WI38 (cell line): ENCODE data around the gene ARHGEF28.

ENCODE experiments used
- H3K4me3 ChIP-seq: 2 replicates; pipeline ENCODE4 v1.5.1; 2011; ENCODE audit warnings: low read depth, mild to moderate bottlenecking, control low read depth, low read length
- TF ChIP-seq, protein P1 (sequence below): IDR thresholded peaks from 2 replicates; pipeline ENCODE4 v1.5.1; 2012; ENCODE audit warnings: low read depth, mild to moderate bottlenecking, control low read depth, low read length

Gene ARHGEF28, protein sequence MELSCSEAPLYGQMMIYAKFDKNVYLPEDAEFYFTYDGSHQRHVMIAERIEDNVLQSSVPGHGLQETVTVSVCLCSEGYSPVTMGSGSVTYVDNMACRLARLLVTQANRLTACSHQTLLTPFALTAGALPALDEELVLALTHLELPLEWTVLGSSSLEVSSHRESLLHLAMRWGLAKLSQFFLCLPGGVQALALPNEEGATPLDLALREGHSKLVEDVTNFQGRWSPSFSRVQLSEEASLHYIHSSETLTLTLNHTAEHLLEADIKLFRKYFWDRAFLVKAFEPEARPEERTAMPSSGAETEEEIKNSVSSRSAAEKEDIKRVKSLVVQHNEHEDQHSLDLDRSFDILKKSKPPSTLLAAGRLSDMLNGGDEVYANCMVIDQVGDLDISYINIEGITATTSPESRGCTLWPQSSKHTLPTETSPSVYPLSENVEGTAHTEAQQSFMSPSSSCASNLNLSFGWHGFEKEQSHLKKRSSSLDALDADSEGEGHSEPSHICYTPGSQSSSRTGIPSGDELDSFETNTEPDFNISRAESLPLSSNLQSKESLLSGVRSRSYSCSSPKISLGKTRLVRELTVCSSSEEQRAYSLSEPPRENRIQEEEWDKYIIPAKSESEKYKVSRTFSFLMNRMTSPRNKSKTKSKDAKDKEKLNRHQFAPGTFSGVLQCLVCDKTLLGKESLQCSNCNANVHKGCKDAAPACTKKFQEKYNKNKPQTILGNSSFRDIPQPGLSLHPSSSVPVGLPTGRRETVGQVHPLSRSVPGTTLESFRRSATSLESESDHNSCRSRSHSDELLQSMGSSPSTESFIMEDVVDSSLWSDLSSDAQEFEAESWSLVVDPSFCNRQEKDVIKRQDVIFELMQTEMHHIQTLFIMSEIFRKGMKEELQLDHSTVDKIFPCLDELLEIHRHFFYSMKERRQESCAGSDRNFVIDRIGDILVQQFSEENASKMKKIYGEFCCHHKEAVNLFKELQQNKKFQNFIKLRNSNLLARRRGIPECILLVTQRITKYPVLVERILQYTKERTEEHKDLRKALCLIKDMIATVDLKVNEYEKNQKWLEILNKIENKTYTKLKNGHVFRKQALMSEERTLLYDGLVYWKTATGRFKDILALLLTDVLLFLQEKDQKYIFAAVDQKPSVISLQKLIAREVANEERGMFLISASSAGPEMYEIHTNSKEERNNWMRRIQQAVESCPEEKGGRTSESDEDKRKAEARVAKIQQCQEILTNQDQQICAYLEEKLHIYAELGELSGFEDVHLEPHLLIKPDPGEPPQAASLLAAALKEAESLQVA (N-terminal part only)

DNA sequence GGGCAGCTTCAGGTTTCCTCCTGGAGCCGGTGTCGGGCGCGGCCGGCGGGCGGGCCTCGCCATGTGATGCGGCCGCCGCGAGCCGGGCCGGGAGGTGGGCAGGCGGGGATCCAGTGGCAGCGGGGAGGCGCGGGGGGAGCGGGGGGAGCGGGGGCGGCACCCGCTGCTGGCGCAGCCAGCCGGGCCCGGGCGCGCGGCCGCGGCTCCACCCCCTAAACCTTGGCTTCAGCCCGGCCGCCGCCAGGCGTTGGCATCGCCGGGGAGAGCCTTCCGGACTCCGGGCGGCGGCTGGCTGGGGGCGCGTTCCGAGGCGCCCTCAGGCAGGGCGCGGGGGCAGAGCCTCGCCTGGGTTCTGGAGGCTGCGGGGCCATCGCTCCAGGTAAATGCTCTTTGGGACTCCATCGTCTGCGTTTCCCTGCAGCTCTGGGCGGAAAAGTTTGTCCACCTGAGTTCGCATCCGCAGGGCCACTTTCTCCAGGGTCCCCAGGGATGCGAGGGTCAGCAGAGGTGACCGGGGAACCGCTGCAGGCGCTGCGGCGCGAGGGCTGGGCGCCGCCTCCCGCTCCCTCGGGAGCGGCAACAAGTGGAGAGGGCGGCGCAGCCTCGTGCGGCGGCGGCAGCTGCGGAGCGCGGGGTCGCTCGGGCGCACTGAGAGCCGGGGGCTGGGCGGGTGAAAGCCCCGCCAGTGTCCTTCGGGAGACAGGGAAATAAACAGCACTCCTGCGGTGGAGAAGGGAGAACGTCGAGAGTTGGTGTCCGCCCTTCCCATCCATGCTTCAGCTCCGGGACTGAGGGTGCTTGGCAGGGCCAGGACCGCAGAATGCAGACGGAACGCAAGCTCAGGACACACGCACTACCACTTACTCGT is at the start of gene ARHGEF28:
Gene ARHGEF28, plus strand, starts transcription at position 253 of the 868 bp plus-strand sequence. CDS start 58,656 bp downstream, outside the sequence.
- H3K4me3 ChIP-seq: peak within 1 kb of the TSS; percentile 94
- TF ChIP-seq, protein P1, sequence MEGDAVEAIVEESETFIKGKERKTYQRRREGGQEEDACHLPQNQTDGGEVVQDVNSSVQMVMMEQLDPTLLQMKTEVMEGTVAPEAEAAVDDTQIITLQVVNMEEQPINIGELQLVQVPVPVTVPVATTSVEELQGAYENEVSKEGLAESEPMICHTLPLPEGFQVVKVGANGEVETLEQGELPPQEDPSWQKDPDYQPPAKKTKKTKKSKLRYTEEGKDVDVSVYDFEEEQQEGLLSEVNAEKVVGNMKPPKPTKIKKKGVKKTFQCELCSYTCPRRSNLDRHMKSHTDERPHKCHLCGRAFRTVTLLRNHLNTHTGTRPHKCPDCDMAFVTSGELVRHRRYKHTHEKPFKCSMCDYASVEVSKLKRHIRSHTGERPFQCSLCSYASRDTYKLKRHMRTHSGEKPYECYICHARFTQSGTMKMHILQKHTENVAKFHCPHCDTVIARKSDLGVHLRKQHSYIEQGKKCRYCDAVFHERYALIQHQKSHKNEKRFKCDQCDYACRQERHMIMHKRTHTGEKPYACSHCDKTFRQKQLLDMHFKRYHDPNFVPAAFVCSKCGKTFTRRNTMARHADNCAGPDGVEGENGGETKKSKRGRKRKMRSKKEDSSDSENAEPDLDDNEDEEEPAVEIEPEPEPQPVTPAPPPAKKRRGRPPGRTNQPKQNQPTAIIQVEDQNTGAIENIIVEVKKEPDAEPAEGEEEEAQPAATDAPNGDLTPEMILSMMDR: no peak

DNA sequence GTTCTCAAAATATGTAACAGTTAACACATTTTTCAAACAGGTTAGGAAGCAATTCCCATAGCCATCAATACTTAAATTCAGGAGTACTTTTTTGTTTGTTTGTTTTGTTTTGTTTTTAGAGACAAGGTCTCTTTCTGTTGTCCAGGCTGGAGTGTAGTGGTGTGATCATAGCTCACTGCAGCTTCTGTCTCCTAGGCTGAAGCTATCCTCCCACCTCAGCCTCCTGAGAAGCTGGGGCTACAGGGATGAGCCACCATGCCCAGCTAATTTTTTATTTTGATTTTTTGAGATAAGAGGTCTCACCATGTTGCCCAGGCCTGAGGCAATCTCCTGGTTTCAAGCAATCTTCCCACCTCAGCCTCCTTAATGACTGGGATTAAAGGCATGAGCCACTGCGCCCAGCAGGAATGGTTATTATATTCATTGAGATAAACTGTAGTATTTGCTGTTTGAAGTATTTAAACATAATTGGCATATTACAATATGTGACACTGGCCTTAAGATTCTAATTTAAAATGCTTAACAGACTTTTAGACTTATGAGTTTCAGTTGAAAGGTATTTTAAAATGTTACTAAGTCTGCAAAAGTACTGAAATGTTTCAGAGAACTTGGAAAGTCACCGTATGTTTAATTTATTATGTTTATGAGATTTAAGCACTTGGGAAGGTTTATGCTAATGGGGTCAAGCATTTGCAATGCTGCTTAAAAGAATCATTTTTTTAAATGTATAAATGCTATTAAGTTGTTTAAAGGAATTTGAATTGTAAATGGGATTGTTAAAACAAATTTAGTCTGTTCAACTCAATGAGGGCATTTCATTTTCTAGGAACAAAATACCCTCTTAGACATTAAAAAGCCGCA is 43.5 kb upstream of the ARHGEF28 start:
- no peak overlapping the region for H3K4me3 ChIP-seq
- TF ChIP-seq, protein P1: no peak

DNA sequence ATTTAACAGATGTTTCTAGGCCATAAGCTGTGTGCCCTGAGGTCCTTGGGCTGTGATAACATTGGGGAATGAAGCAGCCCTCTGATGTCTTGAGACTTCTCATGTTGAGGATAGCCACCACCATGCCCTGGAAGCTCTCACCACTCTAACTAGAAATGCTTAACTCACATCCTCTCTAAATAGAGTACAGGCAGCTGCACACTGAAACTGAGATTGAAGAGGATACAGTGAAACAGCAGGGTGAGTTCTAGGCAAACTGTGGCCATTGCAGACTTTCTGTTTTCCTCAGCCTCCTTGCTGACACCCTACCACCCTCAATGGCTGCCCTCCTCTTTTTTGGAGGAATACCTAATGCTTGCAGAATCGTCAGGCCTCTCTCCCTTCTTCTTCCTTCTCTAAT is 38.1 kb upstream of the ARHGEF28 start:
- no peak overlapping the region for H3K4me3 ChIP-seq
- TF ChIP-seq, protein P1: no peak

DNA sequence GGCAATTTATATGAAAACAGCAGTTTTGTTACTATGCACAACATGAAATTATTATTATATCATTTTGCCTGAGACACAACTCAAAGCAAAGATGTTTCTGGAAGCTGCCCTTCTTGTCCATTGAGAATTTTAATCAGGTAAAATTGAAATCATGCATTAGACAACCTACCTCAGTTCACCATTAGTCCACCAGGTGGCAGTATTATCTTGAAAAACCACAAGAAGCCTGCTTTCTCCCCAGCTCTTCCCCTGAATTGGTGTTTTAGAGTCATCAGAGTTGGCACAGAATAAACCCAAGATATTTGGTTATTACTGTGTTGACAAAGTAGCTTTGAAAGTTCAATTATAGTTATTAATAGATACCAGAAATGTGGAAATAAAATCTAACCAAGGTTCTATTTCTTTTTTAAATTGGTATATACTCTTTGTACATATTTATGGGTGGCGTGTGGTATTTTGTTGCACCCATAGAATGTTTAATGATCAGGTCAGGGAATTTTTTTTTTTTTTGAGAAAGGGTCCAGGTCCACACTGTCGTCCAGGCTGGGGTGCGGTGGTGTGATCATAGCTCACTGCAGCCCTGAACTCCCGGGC is 34.8 kb upstream of the ARHGEF28 start:
- TF ChIP-seq, protein P1: 0 out of 2 replicates have a peak, but pooled peaks have one; percentile 30
- H3K4me3 ChIP-seq: no peak overlapping the region

DNA sequence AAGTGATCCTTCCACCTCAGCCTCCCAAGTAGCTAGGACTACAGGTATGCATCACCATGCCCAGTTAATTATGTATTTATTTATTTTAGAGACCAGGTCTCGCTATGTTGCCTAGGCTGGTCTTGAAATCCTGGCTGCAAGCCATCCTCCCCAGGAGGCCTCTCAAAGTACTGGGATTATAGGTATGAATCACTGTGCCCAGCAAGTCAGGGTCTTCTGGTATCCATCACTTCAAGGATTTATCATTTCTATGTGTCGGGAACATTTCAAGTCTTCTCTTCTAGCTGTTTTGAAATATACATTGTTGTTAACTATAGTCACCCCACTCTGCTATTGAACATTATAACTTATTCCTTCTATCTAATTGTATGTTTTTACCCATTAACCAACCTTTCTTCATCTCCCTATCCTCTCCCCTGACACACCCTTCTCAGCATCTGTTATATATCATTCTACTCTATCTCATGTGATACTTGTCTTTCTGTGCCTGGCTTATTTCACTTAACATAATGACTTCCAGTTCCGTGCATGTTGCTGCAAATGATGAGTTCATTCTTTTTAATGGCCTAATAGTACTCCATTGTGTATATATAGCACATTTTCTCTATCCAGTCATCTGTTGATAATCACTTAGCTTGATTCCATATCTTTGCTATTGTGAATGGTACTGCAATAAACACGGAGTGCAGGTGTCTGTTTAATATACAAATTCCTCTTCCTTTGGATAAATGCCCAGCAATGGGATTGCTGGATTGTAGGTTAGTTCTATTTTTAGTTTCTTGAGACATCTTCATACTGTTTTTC is 34.1 kb upstream of the ARHGEF28 start:
- TF ChIP-seq, protein P1: no peak
- no peak overlapping the region for H3K4me3 ChIP-seq
